Measurements from ENCODE around the gene CROCC2.

Gene CROCC2

DNA sequence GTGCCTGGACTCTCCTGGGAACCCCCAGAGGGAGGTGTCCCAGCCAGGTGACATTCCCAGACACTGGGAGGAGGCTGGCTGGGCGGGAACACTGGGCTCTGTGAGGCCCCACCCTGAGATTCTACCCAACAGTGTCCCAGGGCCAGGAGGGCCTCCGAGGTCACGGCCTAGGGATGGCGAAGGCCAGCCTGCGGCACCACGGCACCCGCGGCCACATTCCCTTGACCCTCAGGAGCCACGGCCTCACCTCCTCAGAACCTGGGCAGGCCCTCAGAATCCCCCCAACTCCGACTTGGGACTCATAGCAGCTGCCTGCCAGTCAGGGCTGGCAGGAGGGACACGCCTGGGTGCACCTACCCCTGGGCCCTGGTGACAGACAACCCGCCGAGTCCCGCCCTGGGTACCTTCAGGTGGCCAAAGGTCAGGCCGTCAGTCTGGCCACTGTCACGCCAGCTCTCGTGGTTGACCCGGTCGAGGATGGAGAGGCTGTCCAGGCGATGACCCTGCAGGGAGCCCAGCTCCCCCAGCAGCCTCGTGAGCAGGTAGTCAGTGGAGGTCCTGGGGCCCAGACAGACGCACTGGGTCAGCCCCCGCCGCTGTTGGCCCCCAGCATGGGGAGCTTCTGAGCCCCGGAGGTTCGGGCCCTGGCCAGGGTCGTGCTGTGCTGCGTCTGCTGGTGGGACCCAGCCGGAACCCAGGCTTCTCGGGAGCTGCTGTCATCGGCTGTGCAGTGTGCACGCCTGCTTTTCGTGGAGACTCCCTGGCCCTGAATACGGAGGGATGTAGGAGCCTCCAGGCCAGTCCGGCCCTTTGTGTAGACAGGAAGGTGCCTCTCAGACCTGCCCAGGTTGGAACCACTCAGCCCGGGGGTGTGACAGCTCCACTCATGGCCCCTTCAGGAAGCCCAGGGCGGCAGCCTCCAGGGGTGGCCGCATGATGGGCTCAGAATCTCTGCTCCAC is 16.3 kb upstream of the CROCC2 start:
- peak in 2 of 10 donors; percentile 61 to 82 for DNase-seq
- intact Hi-C loops (cut with DNase I), result no loop called here

DNA sequence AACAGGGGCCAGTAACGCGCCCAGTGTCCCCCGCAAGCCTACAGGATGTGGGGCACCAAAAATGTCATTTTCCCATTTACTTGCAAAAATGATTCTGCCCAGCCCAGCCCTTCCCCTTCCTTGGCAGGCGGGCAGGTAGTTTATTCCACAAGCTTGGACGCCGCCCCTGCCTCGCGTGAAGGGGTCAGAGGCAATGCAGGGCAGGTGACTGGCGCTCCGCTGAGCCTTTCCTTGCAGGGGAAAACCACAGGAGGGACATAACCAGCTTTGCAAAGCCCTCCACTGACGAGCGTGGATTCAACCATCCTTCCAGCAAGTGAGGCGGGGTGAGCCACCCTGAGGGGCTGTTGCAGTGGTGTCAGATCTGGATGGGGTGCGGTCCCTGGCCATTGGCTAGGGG is 15.4 kb upstream of the CROCC2 start:
- DNase-seq, result peak in 2 of 10 donors; percentile 40 to 60
- intact Hi-C loops (cut with DNase I), result no loop called here

DNA sequence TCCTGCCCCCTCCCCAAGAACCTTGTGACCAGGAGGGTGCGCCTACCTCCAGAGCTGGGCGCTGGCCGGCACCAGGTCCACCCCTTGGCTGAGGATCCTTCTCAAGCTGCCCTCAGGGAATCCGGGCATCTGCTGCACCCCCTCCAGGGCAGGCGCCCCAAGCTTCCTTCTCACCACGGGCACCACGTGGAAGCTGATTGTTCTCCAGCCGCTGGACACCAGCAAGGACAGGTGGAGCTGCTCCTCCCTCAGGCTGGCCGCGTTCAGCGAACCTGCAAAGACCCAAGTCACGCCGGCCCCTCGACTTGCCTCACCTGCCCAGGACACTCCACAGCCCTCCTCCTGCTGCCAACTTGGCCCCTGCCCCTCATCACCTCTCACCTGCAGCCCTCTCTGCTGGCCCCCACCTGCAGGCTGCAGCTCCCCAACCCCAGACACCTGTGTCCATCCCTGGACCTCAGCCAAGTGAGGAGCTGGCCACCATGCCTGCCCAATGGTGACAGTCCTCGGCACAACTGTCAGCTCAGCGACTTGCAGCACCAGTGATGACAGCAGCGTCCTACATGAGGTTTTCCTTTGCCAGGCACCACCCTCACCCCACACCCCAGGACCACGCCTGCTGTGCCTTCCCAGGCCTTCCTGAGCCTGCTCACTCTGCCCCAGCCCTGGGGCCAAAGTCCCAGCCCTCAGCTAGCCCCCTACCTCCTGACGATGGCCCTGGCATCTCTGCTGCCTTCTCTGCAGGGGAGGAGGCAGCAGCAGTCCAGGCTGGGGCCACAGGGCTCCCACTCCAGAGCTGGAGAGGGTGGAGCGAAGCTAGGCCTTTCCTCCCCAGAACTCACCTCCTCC is 14.4 kb upstream of the CROCC2 start:
- no peak for DNase-seq
- intact Hi-C loops (cut with DNase I), result no loop called here

DNA sequence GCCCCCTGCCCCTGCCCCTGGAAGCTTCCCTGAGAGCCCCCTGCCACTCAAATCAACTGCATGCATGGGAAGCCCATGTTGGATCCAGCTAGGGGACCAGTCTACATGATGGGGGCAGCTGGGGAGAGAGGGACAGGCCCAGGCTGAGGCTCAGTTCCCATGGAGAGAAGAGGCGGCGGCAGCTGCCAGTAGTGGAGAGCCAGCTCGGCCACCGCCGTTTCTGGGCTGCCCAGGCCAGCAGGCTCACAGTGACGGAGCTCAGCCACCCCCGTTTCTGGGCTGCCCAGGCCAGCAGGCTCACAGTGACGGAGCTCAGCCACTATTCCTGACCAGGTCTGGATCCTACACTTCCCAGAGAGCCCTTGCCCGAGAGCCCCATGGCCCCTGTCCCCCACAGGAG is 13.8 kb upstream of the CROCC2 start:
- intact Hi-C loops (cut with DNase I), result no loop called here
- DNase-seq, result no peak

DNA sequence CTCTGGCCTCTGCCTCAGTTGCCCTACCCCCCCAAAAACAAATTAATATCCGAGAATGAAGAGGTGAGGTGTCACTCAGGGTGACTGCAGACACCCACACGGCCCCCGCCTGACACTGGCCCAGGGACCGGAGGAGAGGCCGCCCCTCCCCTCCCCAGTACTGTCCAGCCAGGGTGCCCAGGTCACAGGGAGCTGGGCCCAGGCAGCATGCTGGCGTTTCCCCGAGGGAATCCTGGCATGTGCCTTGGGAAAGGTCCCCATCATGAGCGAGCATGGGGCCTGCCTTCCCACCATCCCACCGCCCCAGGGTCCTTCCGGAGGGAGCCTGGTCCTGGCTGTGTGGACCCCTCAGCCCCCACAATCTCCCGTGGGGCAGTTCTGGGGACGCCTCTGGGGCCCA is 13.2 kb upstream of the CROCC2 start:
- DNase-seq, result no peak
- intact Hi-C loops (cut with DNase I), result no loop called here

DNA sequence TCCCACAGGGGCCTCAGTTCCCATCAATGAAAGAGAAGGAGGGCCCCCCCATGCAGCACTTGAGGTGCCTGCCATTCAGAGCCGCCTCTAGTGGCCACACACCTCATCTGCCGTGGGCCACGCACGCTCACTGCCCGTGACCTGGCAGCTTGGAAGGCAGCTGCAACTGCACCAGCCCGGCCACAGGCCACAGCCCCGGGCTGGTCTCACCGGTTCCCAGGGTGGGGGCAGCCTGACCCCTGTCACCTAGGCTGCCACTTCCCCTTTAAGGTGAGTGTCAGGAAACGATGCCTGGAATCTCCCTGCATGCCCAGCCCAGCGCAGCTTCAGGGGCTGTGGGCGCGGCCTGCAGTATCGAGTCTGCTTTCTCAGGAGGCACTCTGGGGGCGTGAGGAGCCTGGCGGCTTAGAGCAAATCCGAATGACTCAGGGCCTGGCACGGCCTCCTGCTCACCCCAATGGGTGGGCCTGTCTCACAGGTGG is 12.7 kb upstream of the CROCC2 start:
- peak in 2 of 10 donors; percentile 45 to 56 for DNase-seq
- intact Hi-C loops (cut with DNase I), result no loop called here

DNA sequence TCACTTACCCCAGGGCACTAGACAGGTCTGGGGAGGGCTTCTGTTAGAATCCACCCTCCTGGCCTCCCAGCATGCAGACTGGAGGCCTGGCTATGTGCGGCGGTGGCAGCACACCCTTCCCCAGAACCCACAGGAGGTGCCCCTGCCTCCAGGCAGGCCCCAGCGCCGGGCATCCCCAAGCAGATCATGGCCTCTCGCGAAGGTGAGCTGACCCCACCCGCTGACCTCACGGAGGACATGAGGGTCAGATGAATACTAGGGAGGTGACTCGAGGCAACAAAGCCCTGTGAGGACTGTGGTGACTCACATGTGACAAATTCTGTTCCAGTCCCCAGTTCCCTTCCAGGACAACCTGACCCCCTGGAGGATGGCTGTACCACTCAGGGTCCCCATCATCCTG is 12.1 kb upstream of the CROCC2 start:
- intact Hi-C loops (cut with DNase I), result no loop called here
- no peak for DNase-seq

DNA sequence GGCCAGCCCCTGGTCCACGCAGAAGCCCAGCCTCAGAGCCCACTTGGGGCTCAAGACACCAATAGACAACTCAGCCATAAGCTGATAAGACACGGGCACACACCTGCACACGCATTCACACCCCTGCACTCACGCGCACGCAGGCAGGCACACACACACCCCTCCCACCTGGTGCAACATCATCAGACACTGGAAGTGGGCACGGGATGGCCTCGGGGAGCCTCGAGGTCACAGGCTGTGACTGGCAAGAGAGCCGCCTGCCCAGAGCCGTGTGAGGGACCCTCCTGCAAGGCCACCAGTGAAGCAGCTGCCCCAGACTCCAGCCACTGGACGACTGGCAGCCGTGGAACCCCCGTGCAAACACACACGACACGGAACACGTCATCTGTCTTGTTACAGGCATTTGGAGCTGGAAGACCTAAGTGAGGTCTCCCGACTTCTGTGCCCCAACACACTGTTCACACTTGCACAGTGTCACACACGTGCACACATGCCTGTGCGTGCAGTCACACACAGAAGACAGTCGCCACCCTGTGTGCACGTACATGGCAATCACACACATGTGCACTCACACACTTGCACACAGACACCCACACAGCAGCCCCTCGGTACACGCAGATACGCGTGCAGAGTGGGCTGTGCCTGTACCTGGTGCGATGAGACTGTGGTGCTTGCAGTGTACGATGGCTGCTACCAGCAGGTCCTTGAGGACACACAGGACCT is 11.1 kb upstream of the CROCC2 start:
- intact Hi-C loops (cut with DNase I), result no loop called here
- no peak for DNase-seq

DNA sequence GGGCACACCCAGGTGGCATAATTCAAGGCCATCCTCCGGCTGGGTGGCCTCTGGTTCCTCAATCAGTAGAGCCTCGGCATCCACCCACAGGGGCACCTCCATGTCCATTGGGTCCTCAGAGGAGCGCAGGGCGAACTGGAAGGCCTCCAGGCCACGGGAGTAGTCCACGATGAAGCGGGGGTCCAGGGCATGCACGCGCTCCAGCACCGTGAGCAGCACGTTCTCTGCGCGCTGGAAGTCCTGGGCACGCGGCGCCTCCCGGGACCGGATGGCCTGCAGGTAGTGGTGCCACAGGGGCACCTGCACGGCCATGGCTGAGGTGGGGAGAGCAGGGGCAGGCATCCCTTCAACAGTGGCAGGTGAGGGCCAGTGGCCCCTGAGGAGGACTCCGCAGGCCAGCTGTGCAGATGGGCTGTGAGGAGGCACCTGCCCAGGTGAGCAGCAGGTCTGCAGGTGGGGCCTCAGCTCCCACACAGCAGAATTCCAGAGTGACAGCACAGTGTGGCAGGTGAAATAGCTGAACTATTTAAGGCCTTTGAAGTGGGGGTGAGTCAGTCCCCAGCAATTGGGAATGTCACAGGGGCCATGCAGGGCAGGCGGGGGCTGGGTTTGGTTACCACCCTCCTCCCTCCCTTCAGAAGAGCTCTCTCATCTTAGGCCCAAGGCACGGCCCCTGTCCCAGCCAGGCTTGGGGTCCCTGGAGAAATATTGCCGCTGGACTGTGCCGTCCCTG is 10.3 kb upstream of the CROCC2 start, which contains the start of gene MAB21L4:
MAB21L4 (minus strand) TSS at position 501 of the 733 bp plus-strand sequence; CDS start at position 342, 159 bp downstream.
- intact Hi-C loops (cut with DNase I), result no loop called here

DNA sequence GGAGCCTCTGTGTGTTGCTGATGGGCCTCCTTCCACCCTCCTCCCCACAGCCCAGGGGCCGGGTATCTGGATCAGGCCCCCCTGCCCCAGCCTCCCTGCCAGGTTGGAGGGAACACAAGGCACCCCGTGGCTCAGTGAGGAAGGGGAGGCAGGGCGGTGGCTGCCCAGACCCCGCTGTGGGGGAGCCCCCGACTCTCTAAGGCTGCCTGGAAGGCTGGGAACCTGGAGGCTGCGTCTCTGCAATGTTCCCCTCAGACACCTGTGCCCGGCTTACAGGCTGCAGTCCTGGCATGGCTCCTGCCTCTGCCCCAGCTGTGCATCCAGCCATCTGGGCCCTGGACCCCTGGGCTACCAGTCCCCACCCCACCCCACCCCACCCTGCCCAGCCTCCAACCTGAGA is 9.7 kb upstream of the CROCC2 start:
- DNase-seq, result no peak
- intact Hi-C loops (cut with DNase I), result no loop called here

More for the DNA sequence above, 10.3 kb upstream of the CROCC2 start, which contains the start of gene MAB21L4:
- DNase-seq, result no peak

DNA sequence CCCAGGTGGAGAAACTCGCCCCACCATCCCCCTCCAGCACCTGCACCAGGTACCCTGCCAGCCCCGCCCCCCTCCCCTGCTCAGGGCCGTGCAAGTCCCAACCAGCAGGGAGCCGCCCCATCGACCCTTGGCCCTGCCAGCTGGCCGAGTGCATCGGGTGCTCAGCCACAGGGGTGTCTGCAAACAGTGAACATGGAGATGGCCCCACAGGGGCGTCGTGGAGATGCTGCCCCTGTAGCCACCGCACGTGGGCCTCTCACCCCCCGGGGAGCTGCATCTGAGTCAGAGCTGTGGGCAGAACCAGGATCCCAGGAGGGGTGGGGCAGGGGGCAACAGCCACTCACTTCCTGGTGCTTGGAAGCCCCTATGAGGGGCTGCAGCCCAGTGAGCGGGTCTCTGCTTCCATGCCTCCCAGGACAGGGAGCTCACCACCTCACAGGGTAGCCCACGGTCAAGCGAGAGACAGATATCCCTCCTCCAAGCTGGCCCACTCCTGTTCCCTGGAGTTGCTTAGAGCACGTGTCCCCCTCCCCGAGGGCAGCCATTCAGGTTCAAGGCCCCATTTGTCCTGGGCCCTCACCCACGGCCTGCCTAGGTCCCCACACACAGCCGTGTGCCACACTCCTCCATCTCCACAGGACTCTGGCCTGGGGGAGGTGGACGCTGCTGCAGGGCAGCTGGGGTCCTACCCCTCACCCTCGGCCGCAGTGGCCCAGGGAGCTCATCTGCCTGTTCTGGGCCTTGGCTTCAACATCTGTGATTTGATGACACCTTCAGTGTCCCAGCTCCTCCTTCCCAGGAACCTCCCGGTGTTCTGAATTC is 9.1 kb upstream of the CROCC2 start:
- DNase-seq, result no peak
- intact Hi-C loops (cut with DNase I), result no loop called here

DNA sequence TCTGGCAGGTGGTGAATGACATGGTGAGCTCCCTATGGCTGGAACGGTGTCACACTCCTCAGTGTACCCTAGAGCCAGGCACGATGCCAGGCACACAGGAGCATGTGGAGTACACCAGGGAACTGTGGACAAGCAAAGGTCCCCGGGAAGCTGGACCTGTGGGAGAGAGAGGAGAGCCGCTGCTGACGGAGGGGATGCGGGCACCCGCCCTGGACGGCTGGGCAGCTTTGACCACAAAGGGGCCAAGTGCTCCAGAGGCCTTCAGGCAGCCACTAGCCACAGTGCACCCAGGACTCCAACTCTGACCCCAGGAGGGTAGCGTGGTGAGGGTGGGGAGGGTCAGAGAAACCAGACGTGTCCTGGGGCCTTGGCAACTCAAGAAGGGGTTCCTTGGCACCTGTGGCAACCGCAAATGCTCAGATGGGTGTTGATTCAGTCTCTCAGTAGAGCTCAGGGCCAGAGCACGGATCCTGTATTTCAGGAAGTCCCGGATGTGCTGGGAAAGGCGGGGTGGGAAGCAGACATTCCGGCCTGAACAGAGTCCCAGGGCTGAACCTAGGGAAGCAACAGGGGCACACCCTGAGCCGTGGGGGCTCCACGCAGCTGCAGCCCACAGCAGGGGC is 7.9 kb upstream of the CROCC2 start:
- DNase-seq, result peak in 1 of 10 donors; percentile 30
- intact Hi-C loops (cut with DNase I), result no loop called here

DNA sequence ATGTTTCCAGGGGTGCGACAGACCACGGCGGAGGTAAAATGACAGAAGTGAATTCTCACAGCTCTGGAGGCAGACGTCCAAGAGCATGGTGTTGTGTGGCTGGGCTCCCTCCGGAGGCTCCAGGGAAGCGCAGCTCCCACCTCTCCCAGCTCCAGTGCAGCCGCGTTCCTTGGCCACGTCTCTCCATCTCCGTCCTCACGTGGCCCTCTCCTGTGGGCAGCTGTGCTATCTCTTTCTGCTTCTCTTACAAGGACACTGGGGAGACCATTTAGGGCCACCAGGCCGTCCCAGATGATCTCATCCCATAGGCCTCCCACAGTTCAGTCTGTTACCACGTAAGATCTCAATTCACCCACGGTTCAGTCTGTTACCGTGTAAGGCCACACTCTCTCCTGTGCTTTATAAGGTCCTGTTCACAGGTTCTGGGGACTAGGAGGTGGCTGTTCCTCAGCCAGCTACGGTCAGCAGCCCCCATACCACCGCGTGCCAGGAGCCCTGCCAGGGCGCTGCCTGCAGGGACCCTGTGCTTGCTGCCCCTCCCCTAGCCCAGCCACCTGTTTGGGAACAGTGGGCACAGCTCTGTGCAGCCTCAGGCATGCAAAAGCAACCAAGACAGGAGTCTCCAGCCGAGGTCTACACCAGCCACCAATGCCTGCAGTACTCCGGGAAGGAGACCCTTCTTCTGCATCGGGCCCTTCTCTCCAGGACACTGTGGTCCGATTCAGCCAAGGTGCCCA is 7.2 kb upstream of the CROCC2 start:
- peak in 5 of 10 donors; percentile 28 to 88 (median 66) for DNase-seq
- intact Hi-C loops (cut with DNase I), result no loop called here

DNA sequence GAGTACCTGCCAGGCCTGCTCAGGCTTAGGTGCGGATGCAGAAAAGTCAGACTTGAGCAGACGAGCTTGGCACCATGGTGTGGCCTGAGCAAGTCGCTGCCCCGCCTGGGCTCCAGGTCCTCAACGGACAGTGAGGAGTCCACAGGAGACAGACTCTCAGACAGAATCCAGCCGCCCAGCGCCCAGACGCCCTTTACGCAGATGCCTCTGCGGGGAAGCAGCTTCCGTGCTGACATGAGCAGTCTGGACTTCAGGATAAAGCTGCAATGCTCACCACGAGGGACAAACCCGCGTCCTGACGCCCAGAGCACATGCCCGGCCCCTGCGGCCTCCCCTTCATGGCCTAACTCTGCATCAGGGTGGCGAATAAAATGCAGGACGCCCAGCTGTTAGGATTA is 6.7 kb upstream of the CROCC2 start:
- peak in 3 of 10 donors; percentile 69 to 75 (median 73) for DNase-seq
- intact Hi-C loops (cut with DNase I), result no loop called here

DNA sequence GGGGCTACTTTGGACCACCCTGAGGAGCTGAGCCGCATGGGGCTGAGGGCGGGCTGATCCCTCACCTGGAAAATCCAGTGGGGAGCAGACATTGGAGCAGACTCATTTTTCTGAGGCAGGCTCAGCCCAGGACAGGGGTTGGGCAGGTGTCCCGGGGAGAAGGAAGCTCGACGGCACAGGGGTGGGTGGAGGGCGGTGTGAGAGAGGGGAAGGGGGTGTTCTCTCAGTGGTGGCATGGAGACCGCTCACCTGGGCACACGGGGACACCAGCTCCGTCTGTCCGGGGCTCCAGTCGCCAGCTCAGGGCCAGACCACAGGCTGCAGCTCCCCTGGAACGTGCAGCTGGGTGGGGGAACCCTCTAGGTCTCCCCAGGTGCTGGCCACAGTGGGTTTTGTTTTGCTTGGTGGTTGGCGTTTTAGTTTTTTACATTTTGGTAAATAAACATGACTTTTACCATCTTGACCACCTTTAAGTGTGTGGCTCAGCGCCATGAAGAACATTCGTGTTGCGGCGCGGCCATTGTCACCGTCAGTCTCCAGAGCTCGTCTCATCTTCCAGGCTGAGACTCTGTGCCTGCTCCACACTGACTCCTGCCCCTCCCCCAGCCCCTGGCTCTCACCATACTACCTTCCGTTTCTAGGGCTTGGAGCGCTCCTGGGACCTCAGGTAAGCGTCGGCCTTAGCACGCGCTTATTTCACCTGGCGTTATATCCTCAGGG is 5.8 kb upstream of the CROCC2 start:
- intact Hi-C loops (cut with DNase I), result no loop called here
- DNase-seq, result peak in 3 of 10 donors; percentile 57 to 73 (median 66)

DNA sequence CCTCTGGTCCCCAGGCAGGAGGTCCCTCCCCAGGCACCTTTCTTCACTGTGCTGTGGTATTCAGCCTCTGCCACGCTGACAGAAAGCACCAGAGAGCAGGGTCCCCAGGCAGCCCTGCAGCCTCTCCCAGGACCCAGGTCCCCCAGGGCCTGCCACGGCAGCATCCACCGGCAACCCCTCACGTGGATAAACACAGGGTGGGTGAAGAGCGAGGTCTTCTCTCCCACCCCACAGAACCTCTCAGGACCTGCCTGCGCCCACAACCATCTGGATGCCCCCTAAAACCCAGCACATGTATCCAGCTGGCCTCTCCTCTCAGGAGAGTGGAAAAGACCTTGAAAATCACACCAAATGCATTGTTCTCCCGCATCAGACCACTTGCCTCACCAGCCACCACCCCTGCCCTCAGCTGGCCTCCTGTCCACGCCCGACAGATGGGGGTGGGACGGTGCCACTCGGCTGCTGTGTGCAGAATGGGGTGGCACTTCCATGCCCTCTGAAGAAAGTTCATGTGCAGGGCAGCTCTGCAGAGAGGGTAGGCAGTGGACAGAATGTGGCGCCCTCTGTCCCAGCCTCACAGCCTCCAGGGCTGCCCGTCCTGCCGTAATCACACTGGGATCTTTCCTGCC is 4.0 kb upstream of the CROCC2 start:
- DNase-seq, result peak in 3 of 10 donors; percentile 22 to 66 (median 30)
- intact Hi-C loops (cut with DNase I), result no loop called here
